PC-9 (cell line): ENCODE measurements around the gene RTEL1. TPM values are rescaled to one million over a fixed set of nuclear protein-coding genes. Genes with fewer than 3 reads are reported as not detected.
"Not testable (repeated sequence)": the region's sequence is repeated elsewhere in the genome, so short reads cannot be mapped to it uniquely, and the experiment has no call there.

Source experiments
- BruUV-seq: library from RNA; stranded (reverse); fragments of 400-500 nt; replicated peaks from 2 replicates; lab custom pipeline; 2021; lab: Mats Ljungman, UMichigan
- CTCF ChIA-PET: fragments of 300-600 bp; sonication (Branson Sonifier 250); formaldehyde crosslinking; loops from one replicate; lab custom pipeline; 2022; ENCODE audit warnings: antibody characterized with exemption; lab: Charles Lee
- POLR2A ChIA-PET: fragments of 300-600 bp; sonication (Branson Sonifier 250); formaldehyde crosslinking; loops from one replicate; lab custom pipeline; 2022; ENCODE audit warnings: antibody characterized with exemption; ENCODE audit not compliant: unreplicated experiment; lab: Charles Lee
- DNase-seq, 2 experiments: peaks; one replicate each; pipeline versions ENCODE4 v3.0.0 to v3.0.0-alpha.2; 2015 to 2022; ENCODE audit warnings: mixed read lengths in 1 of 2
- H2AFZ ChIP-seq: fragments of 200-600 bp; sonication (generic); 2 replicates; pipeline ENCODE4 v1.8.1; 2017; ENCODE audit warnings: antibody characterized with exemption
- H3F3A ChIP-seq: fragments of 200-600 bp; sonication (generic); 2 replicates; pipeline ENCODE4 v1.8.1; 2017; ENCODE audit warnings: antibody characterized with exemption, mild to moderate bottlenecking, low read depth; ENCODE audit not compliant: insufficient read depth
- H3K27ac ChIP-seq: fragments of 200-600 bp; sonication (generic); 2 replicates; pipeline ENCODE4 v1.6.1; 2016; ENCODE audit warnings: mixed run types
- H3K27me3 ChIP-seq: fragments of 200-600 bp; sonication (generic); 2 replicates; pipeline ENCODE4 v1.6.1; 2016; ENCODE audit warnings: low read depth, mixed run types; ENCODE audit not compliant: insufficient read depth
- H3K36me3 ChIP-seq: fragments of 200-600 bp; sonication (generic); 2 replicates; pipeline ENCODE4 v1.6.1; 2016; ENCODE audit warnings: low read depth, mixed run types
- H3K4me1 ChIP-seq: fragments of 200-600 bp; sonication (generic); replicated peaks from 2 replicates; pipeline ENCODE4 v1.6.1; 2016; ENCODE audit warnings: mixed run types; ENCODE audit not compliant: insufficient read depth
- H3K4me2 ChIP-seq: fragments of 200-600 bp; sonication (generic); 2 replicates; pipeline ENCODE4 v1.6.1; 2017; ENCODE audit warnings: mixed run types
- H3K4me3 ChIP-seq: fragments of 200-600 bp; sonication (generic); 2 replicates; pipeline ENCODE4 v1.6.1; 2016; ENCODE audit warnings: mixed run types
- H3K79me2 ChIP-seq: fragments of 200-600 bp; sonication (generic); 2 replicates; pipeline ENCODE4 v1.6.1; 2017; ENCODE audit warnings: low read depth, mixed run types
- H3K9me2 ChIP-seq: fragments of 200-600 bp; sonication (generic); 2 replicates; pipeline ENCODE4 v1.8.1; 2017; ENCODE audit warnings: mild to moderate bottlenecking; ENCODE audit not compliant: insufficient read depth
- H3K9me3 ChIP-seq: fragments of 200-600 bp; sonication (generic); 2 replicates; pipeline ENCODE4 v1.8.1; 2016; ENCODE audit warnings: low read depth; ENCODE audit not compliant: insufficient read depth
- H4K20me1 ChIP-seq: fragments of 200-600 bp; sonication (generic); 2 replicates; pipeline ENCODE4 v1.8.1; 2017; ENCODE audit not compliant: insufficient read depth
- CTCF ChIP-seq: fragments of 200-600 bp; sonication (generic); conservative IDR thresholded peaks from 2 replicates; pipeline ENCODE4 v1.6.1; 2017; ENCODE audit warnings: mixed run types, antibody characterized with exemption, mild to moderate bottlenecking, moderate library complexity
- EZH2 ChIP-seq: fragments of 200-600 bp; sonication (generic); IDR thresholded peaks from 2 replicates; pipeline ENCODE4 v1.8.0; 2017; ENCODE audit warnings: antibody characterized with exemption, low read depth
- intact Hi-C: fragments of 100-400 bp; cut with micrococcal nuclease; formaldehyde crosslinking; loops from one replicate; pipeline ENCODE4 v1.10.0; 2022; ENCODE audit not compliant: unreplicated experiment
- total RNA-seq: library from RNA; stranded (reverse); gene quantifications from 2 replicates; pipeline ENCODE4 v1.2.3, GENCODE V29; 2021

RTEL1 gene
- total RNA-seq, 1 experiment from 2014 or later = 36.0 TPM

GRCh38 chr20:63639093-63639975 lies 18.8 kb upstream of the RTEL1 start:
- Histone ChIP-seq H3K9me3 (no peaks in the 10 kb centered on the region), H3F3A (peaks cover 18% of the 10 kb centered on the region; the same call in 1 of the 2 replicates), H4K20me1 (no peaks in the 10 kb centered on the region), H3K9me2 (no peaks in the 10 kb centered on the region), H3K4me1 (peaks cover 16% of the 10 kb centered on the region), H3K79me2 (no peaks in the 10 kb centered on the region), H2AFZ (no peak overlapping the region), H3K27me3 (no peaks in the 10 kb centered on the region), H3K36me3 (no peaks in the 10 kb centered on the region), H3K4me2 (no peak overlapping the region), H3K4me3 (no peak overlapping the region), H3K27ac (no peak overlapping the region)
- ChIA-PET POLR2A (no interaction called here), CTCF (no interaction called here)
- TF ChIP-seq EZH2 (no peak), CTCF (no peak)
- no TSS peak for BruUV-seq
- intact Hi-C loops = no loop called here
- DNase-seq = peak in 1 of 2 experiments; percentile 15

GRCh38 chr20:63640086-63640485 lies 18.0 kb upstream of the RTEL1 start:
- Histone ChIP-seq H3K4me3 (peak overlapping the region; percentile 34; the same call in 1 of the 2 replicates), H3K4me2 (peak overlapping the region; percentile 100), H3K27me3 (no peaks in the 10 kb centered on the region), H3F3A (peaks cover 16% of the 10 kb centered on the region; the same call in 1 of the 2 replicates), H2AFZ (no peak overlapping the region), H3K4me1 (peaks cover 16% of the 10 kb centered on the region), H3K79me2 (no peaks in the 10 kb centered on the region), H3K27ac (no peak overlapping the region), H3K9me3 (no peaks in the 10 kb centered on the region), H3K36me3 (no peaks in the 10 kb centered on the region), H3K9me2 (no peaks in the 10 kb centered on the region), H4K20me1 (no peaks in the 10 kb centered on the region)
- peak in 1 of 2 experiments; percentile 31 for DNase-seq
- TF ChIP-seq CTCF = no peak
- TF ChIP-seq EZH2 = no peak
- ChIA-PET POLR2A (no interaction called here), CTCF (no interaction called here)
- no TSS peak for BruUV-seq
- intact Hi-C loops = loop anchor here (5.0 kb wide), 1 partner anchor 88 kb away; the partner anchor contains the start of gene FNDC11

- BruUV-seq = not testable (repeated sequence)
- intact Hi-C loops = loop anchor here (1.0 to 5.0 kb wide), 2 partner anchors 88 to 102 kb away; partner anchors contain the start of gene FNDC11
- CTCF ChIA-PET = interaction anchor here (1.6 to 2.3 kb wide), 3 partner anchors 100 to 779 kb away, joined by 3 to 43 read pairs (median 18); partner anchors contain the start of genes PTK6 and TCFL5
Measured at GRCh38 chr20:63640686-63641085, 17.4 kb upstream of the RTEL1 start.

More at GRCh38 chr20:63640686-63641085, 17.4 kb upstream of the RTEL1 start:
- not testable (repeated sequence) for H3K27me3 ChIP-seq, H3K9me2 ChIP-seq, H2AFZ ChIP-seq, H3K36me3 ChIP-seq, H3K27ac ChIP-seq, H3K79me2 ChIP-seq, H4K20me1 ChIP-seq, H3K9me3 ChIP-seq
- Histone ChIP-seq H3K4me1 (peaks cover 16% of the 10 kb centered on the region), H3F3A (peaks cover 12% of the 10 kb centered on the region; the same call in 1 of the 2 replicates), H3K4me3 (peak overlapping the region; percentile 34; the same call in 1 of the 2 replicates), H3K4me2 (peak overlapping the region; percentile 100)
- peak in 1 of 2 experiments; percentile 6 for DNase-seq
- POLR2A ChIA-PET = interaction anchor here (0.6 kb wide), 1 partner anchor 88 kb away, joined by 5 read pairs; no protein-coding TSS in a partner anchor
